Endothelial cell (in vitro differentiated cells): Measurements from ENCODE around the gene PGA3. TPM values are rescaled to one million over a fixed set of nuclear protein-coding genes. Genes with fewer than 3 reads are reported as not detected.
"Not testable (repeated sequence)": the region's sequence is repeated elsewhere in the genome, so short reads cannot be mapped to it uniquely, and the experiment has no call there.

Experiments used
- DNase-seq: peaks from one replicate; pipeline ENCODE4 v3.0.0; 2021; ENCODE audit warnings: low spot score
- H3K27ac Mint-ChIP-seq: one replicate; pipeline ENCODE4 v1.8.0; 2021; ENCODE audit warnings: mixed read lengths, inconsistent platforms; ENCODE audit not compliant: unreplicated experiment
- H3K27me3 Mint-ChIP-seq: one replicate; pipeline ENCODE4 v1.8.0; 2021; ENCODE audit warnings: mild to moderate bottlenecking, moderate library complexity, mixed read lengths, inconsistent platforms; ENCODE audit not compliant: unreplicated experiment
- H3K36me3 Mint-ChIP-seq: one replicate; pipeline ENCODE4 v1.8.0; 2021; ENCODE audit warnings: mild to moderate bottlenecking, low read depth, mixed read lengths, inconsistent platforms; ENCODE audit not compliant: unreplicated experiment
- H3K4me1 Mint-ChIP-seq: one replicate; pipeline ENCODE4 v1.8.0; 2021; ENCODE audit warnings: mild to moderate bottlenecking, mixed read lengths, inconsistent platforms; ENCODE audit not compliant: unreplicated experiment
- H3K4me3 Mint-ChIP-seq: one replicate; pipeline ENCODE4 v1.8.0; 2021; ENCODE audit warnings: mild to moderate bottlenecking, mixed read lengths, inconsistent platforms; ENCODE audit not compliant: unreplicated experiment
- H3K9me3 Mint-ChIP-seq: one replicate; pipeline ENCODE4 v1.8.0; 2021; ENCODE audit warnings: mixed read lengths, inconsistent platforms; ENCODE audit not compliant: unreplicated experiment
- total RNA-seq: library from RNA; stranded (reverse); fragmentation: NEBNext Ultra II Directional; extraction: Animal tissue kit (Norgen Biotek cat#: 25700); gene quantifications from one replicate; pipeline ENCODE4 v1.2.1, GENCODE V29; 2021; ENCODE audit not compliant: unreplicated experiment
- TF ChIP-seq, protein P1 (sequence below): fragments of 200-600 bp; sonication (generic); IDR thresholded peaks from one replicate; pipeline ENCODE4 v1.5.0; 2021; ENCODE audit warnings: antibody characterized with exemption; ENCODE audit not compliant: unreplicated experiment

Gene PGA3
- total RNA-seq, 1 donor from 2014 or later = 0.80 TPM

GRCh38 chr11:61162092-61162941 is 41.0 kb upstream of the PGA3 start:
- H3K27me3 Mint-ChIP-seq = peaks cover 6% of the 10 kb centered on the region
- peaks cover 47% of the 10 kb centered on the region for H3K4me1 Mint-ChIP-seq
- H3K4me3 Mint-ChIP-seq = peak overlapping the region; percentile 90
- TF ChIP-seq, protein P1, sequence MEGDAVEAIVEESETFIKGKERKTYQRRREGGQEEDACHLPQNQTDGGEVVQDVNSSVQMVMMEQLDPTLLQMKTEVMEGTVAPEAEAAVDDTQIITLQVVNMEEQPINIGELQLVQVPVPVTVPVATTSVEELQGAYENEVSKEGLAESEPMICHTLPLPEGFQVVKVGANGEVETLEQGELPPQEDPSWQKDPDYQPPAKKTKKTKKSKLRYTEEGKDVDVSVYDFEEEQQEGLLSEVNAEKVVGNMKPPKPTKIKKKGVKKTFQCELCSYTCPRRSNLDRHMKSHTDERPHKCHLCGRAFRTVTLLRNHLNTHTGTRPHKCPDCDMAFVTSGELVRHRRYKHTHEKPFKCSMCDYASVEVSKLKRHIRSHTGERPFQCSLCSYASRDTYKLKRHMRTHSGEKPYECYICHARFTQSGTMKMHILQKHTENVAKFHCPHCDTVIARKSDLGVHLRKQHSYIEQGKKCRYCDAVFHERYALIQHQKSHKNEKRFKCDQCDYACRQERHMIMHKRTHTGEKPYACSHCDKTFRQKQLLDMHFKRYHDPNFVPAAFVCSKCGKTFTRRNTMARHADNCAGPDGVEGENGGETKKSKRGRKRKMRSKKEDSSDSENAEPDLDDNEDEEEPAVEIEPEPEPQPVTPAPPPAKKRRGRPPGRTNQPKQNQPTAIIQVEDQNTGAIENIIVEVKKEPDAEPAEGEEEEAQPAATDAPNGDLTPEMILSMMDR = no peak
- H3K36me3 Mint-ChIP-seq = no peaks in the 10 kb centered on the region
- peak overlapping the region; percentile 93 for H3K27ac Mint-ChIP-seq
- H3K9me3 Mint-ChIP-seq = no peaks in the 10 kb centered on the region
- no peak for DNase-seq

DNA sequence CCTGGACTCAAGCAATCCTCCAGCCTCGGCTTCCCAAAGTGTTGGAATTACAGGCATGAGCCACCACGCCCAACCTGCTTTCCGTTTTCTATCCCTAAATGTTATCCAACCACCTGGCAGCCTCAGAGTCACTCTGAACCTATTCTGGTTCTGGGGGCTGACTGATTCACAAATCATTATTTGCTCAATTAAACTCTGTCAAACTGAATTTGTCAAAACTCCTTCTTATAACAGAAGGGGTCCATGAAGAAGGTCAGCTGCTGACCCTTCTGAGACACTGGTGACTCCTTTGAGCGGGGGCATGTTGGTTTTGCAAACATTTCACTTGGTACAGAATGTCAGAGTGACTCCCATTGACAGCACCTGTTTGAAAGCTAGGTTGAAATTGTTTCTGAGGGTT is 40.3 kb upstream of the PGA3 start:
- H3K4me1 Mint-ChIP-seq = peaks cover 50% of the 10 kb centered on the region
- no peaks in the 10 kb centered on the region for H3K9me3 Mint-ChIP-seq
- peaks cover 6% of the 10 kb centered on the region for H3K27me3 Mint-ChIP-seq
- no peaks in the 10 kb centered on the region for H3K36me3 Mint-ChIP-seq
- no peak overlapping the region for H3K27ac Mint-ChIP-seq
- DNase-seq = no peak
- no peak overlapping the region for H3K4me3 Mint-ChIP-seq
- TF ChIP-seq, protein P1 = no peak

DNA sequence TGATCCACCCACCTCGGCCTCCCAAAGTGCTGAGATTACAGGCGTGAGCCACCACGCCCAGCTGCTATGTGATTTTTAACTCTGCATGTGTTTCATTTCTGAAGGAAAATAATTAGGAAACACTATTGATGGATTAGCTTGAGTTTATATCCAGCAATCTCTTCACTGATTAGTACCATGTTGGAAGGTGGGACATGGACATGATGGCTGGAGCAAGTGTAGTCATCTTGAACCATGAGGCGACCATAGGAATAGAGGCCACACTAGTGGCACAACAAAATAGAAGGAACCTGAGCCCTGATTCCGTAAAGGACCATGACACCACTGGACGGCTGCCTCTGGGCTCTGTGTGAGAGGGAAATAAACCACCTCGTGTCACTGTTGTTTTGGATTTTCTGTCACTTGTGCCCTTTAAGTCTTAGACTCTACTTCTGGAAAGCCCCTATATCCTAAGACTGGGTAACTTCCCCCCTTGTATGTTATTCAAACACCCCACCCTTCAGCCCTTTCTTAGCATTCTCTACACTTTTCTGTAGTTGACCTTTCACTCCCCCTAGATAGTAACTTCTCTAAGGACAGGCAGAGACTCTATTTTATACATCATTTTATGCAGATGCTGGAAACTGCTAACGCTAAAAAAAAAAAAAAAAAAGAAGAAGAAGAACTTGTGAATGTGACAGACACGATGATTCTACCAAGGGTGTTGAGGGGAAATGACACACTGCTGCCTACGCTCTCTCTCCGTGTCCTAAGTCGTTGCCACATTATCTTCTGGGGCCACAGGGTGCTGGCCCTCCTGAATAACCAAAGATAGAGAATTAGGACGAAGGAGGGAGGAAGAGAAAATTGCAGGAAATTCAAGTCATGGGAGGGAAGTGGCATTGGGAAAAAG is 39.4 kb upstream of the PGA3 start:
- Mint-ChIP-seq H3K27ac (peak overlapping the region; percentile 43), H3K4me1 (peaks cover 46% of the 10 kb centered on the region), H3K4me3 (no peak overlapping the region), H3K36me3 (no peaks in the 10 kb centered on the region), H3K9me3 (no peaks in the 10 kb centered on the region), H3K27me3 (peaks cover 6% of the 10 kb centered on the region)
- no peak for DNase-seq
- TF ChIP-seq, protein P1 = no peak

GRCh38 chr11:61164606-61165424 is 38.5 kb upstream of the PGA3 start:
- no peak for DNase-seq
- TF ChIP-seq, protein P1 = no peak
- no peaks in the 10 kb centered on the region for H3K9me3 Mint-ChIP-seq
- H3K36me3 Mint-ChIP-seq = no peaks in the 10 kb centered on the region
- peak overlapping the region; percentile 43 for H3K4me3 Mint-ChIP-seq
- H3K4me1 Mint-ChIP-seq = peaks cover 42% of the 10 kb centered on the region
- peaks cover 6% of the 10 kb centered on the region for H3K27me3 Mint-ChIP-seq
- H3K27ac Mint-ChIP-seq = peak overlapping the region; percentile 43

- not testable (repeated sequence) for H3K36me3 Mint-ChIP-seq, DNase-seq, H3K9me3 Mint-ChIP-seq, H3K27ac Mint-ChIP-seq, H3K27me3 Mint-ChIP-seq, H3K4me3 Mint-ChIP-seq
- H3K4me1 Mint-ChIP-seq = peaks cover 33% of the 10 kb centered on the region
Observed at GRCh38 chr11:61165785-61166184, 37.5 kb upstream of the PGA3 start.

GRCh38 chr11:61166331-61166730 is 37.0 kb upstream of the PGA3 start:
- not testable (repeated sequence) for H3K9me3 Mint-ChIP-seq

More at GRCh38 chr11:61166331-61166730, 37.0 kb upstream of the PGA3 start:
- H3K27ac Mint-ChIP-seq, H3K36me3 Mint-ChIP-seq, H3K4me3 Mint-ChIP-seq, H3K27me3 Mint-ChIP-seq, DNase-seq: not testable (repeated sequence)
- peaks cover 33% of the 10 kb centered on the region for H3K4me1 Mint-ChIP-seq
